Liver (tissue), 9 donors: Measurements from ENCODE around the gene FHL5. TPM values are rescaled to one million over a fixed set of nuclear protein-coding genes. Genes with fewer than 3 reads are reported as not detected.

ENCODE experiments used
- DNase-seq: peaks from one replicate; pipeline ENCODE4 v3.0.0-alpha.2; 2017; ENCODE audit warnings: low spot score
- H3K27ac ChIP-seq, 2 donors: one replicate each; pipeline ENCODE4 v1.7.0; 2013; ENCODE audit warnings: inconsistent platforms in 2 of 2, low read length in 2 of 2, control low read depth in 1 of 2, low read depth in 1 of 2, mild to moderate bottlenecking in 1 of 2
- H3K27me3 ChIP-seq, 4 donors: one replicate each; pipeline versions ENCODE4 v1.6.1 to v1.7.0; 2013; ENCODE audit warnings: low read length in 3 of 4, inconsistent platforms in 1 of 4, mild to moderate bottlenecking in 1 of 4, moderate library complexity in 1 of 4; ENCODE audit not compliant: control insufficient read depth in 4 of 4, insufficient read depth in 4 of 4
- H3K36me3 ChIP-seq, 4 donors: one replicate each; pipeline versions ENCODE4 v1.6.1 to v1.7.0; 2013; ENCODE audit warnings: low read length in 3 of 4, mild to moderate bottlenecking in 3 of 4, low read depth in 1 of 4, moderate library complexity in 1 of 4; ENCODE audit not compliant: control insufficient read depth in 4 of 4, insufficient read depth in 3 of 4
- H3K4me1 ChIP-seq, 4 donors: one replicate each; pipeline versions ENCODE4 v1.6.1 to v1.7.0; 2013; ENCODE audit warnings: low read length in 3 of 4, mild to moderate bottlenecking in 3 of 4, moderate library complexity in 1 of 4; ENCODE audit not compliant: control insufficient read depth in 4 of 4, insufficient read depth in 4 of 4
- H3K4me3 ChIP-seq, 3 donors: one replicate each; pipeline versions ENCODE4 v1.6.1 to v1.7.0; 2013; ENCODE audit warnings: low read length in 3 of 3, control low read depth in 1 of 3, low read depth in 1 of 3, mild to moderate bottlenecking in 1 of 3
- H3K9ac ChIP-seq, 2 donors: one replicate each; pipeline ENCODE4 v1.7.0; 2013; ENCODE audit warnings: low read length in 2 of 2, mild to moderate bottlenecking in 2 of 2, moderate library complexity in 2 of 2, control low read depth in 1 of 2, low read depth in 1 of 2
- H3K9me3 ChIP-seq, 4 donors: one replicate each; pipeline versions ENCODE4 v1.6.1 to v1.7.0; 2013; ENCODE audit warnings: low read length in 3 of 4; ENCODE audit not compliant: control insufficient read depth in 4 of 4
- EGR1 ChIP-seq, 2 donors: IDR thresholded peaks; 2 replicates each; pipeline ENCODE4 v1.6.1; 2016 to 2018; ENCODE audit warnings: antibody characterized with exemption in 2 of 2, low read depth in 2 of 2
- FOXA1 ChIP-seq: IDR thresholded peaks from 2 replicates; pipeline ENCODE4 v1.6.1; 2016; ENCODE audit warnings: antibody characterized with exemption
- FOXA2 ChIP-seq: IDR thresholded peaks from 2 replicates; pipeline ENCODE4 v1.6.1; 2016; ENCODE audit warnings: antibody characterized with exemption
- GABPA ChIP-seq, 2 donors: IDR thresholded peaks in 1 of 2; conservative IDR thresholded peaks in 1 of 2; 2 replicates each; pipeline ENCODE4 v1.6.1; 2016; ENCODE audit warnings: antibody characterized with exemption in 2 of 2, mild to moderate bottlenecking in 1 of 2, moderate library complexity in 1 of 2
- HNF4A ChIP-seq, 2 donors: conservative IDR thresholded peaks; 2 replicates each; pipeline ENCODE4 v1.6.1; 2016; ENCODE audit warnings: antibody characterized with exemption in 2 of 2, mild to moderate bottlenecking in 2 of 2
- HNF4G ChIP-seq: IDR thresholded peaks from 2 replicates; pipeline ENCODE4 v1.6.1; 2016; ENCODE audit warnings: antibody characterized with exemption
- JUND ChIP-seq, 2 donors: IDR thresholded peaks; 2 replicates each; pipeline ENCODE4 v1.6.1; 2016; ENCODE audit warnings: antibody characterized with exemption in 2 of 2
- NR2F2 ChIP-seq: IDR thresholded peaks from 2 replicates; pipeline ENCODE4 v1.6.1; 2016; ENCODE audit warnings: antibody characterized with exemption
- RAD21 ChIP-seq, 2 donors: IDR thresholded peaks; 2 replicates each; pipeline ENCODE4 v1.6.1; 2016; ENCODE audit warnings: antibody characterized with exemption in 2 of 2, mild to moderate bottlenecking in 2 of 2
- RXRA ChIP-seq, 2 donors: IDR thresholded peaks; 2 replicates each; pipeline ENCODE4 v1.6.1; 2017 to 2018; ENCODE audit warnings: antibody characterized with exemption in 2 of 2, mild to moderate bottlenecking in 1 of 2
- SP1 ChIP-seq: IDR thresholded peaks from 2 replicates; pipeline ENCODE4 v1.6.1; 2018; ENCODE audit warnings: antibody characterized with exemption, mild to moderate bottlenecking
- TAF1 ChIP-seq: conservative IDR thresholded peaks from 2 replicates; pipeline ENCODE4 v1.6.1; 2016; ENCODE audit warnings: antibody characterized with exemption, mild to moderate bottlenecking
- YY1 ChIP-seq: IDR thresholded peaks from 2 replicates; pipeline ENCODE4 v1.6.1; 2016; ENCODE audit warnings: antibody characterized with exemption, mild to moderate bottlenecking
- WGBS: extraction: QIAGEN DNeasy Blood & Tissue Kit; methylation state at CpG from one replicate; pipeline ENCODE4 v1.1.7; 2013; 5-methylcytosine and 5-hydroxymethylcytosine counted together
- polyA plus RNA-seq, 2 donors: library from polyadenylated mRNA; stranded (reverse) in 1 of 2; unstranded in 1 of 2; fragments of 200-250 nt in 1 of 2; fragments of >200 nt in 1 of 2; fragmentation: Nextera tagmentation in 1 of 2; extraction: Ambion mirVana in 1 of 2; gene quantifications; one replicate each; pipeline versions ENCODE4 v1.2.1 to v1.2.3, GENCODE V29; 2013 to 2015
- total RNA-seq, 2 donors: library from RNA; depleted of rRNA; stranded (reverse); fragments of >200 nt; gene quantifications; one replicate each; pipeline ENCODE4 v1.2.3, GENCODE V29; 2014
- TF ChIP-seq, protein P1 (sequence below): IDR thresholded peaks from 2 replicates; pipeline ENCODE4 v1.6.1; 2016; ENCODE audit warnings: antibody characterized with exemption, mild to moderate bottlenecking
- TF ChIP-seq, protein P2 (sequence below): fragments of 150-350 bp; IDR thresholded peaks from 2 replicates; pipeline ENCODE4 v1.5.1; 2017; ENCODE audit warnings: improper control_type of control experiment, low read depth, low read length; ENCODE audit not compliant: missing input control
- TF ChIP-seq, protein P3 (sequence below): IDR thresholded peaks from 2 replicates; pipeline ENCODE4 v1.6.1; 2016; ENCODE audit warnings: antibody characterized with exemption
- TF ChIP-seq, protein P4 (sequence below): IDR thresholded peaks from 2 replicates; pipeline ENCODE4 v1.6.1; 2016; ENCODE audit warnings: antibody characterized with exemption
- TF ChIP-seq, protein P5 (sequence below): IDR thresholded peaks from 2 replicates; pipeline ENCODE4 v1.6.1; 2016; ENCODE audit warnings: antibody characterized with exemption
- donor health status: healthy.
- donor health status: healthy.
- donor health status: healthy.
- donor health status: healthy.
- donor health status: healthy.

Gene FHL5
- total and polyA plus RNA-seq, 4 donors: 0.22 to 0.42 (median 0.33) TPM; not detected in 1

DNA sequence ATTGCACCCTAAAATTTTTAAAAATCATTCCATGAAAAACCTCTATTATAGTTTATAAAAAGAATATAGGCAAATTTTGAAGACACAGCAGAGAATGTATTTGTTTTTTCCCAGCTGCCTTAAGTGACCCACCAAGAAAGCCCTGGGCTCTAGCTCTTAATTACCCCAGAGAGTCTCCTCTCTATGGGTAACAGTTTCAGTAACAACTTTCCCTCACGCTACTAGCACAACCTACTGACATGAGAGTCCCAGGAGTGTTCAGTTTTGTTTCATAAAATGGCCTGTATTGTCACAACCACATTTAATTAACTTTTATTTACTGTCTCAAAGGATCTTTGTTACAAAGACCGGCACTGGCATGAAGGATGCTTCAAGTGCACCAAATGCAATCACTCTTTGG, 41.5 kb downstream of the FHL5 start:
- 79% methylated on average over 2 of the region's 2 CpGs for WGBS

DNA sequence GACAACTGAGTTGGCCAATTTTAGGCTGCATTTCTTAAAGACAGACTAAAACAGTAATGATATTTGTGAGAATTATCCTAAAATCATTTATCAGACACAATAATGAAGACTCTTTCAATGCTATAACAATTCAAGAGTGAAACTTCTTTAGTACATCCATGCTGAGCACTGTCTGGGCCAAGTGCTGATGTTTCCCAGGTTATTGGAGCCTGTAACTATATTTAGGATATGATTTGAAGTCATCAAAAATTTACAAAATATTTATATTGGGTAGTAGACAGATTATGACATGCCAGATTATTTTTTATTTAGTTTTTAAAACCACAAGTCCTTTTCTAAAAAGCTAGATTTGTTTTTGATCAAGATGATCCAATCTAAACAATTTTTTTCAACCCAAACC, 45.1 kb downstream of the FHL5 start:
- Histone ChIP-seq H3K36me3 (no peaks in the 10 kb centered on the region), H3K9ac (no peak overlapping the region), H3K27ac (no peak overlapping the region), H3K4me1 (no peaks in the 10 kb centered on the region), H3K4me3 (no peak overlapping the region), H3K27me3 (peaks cover 0 to 3% (median 0%) of the 10 kb centered on the region in 4 donors), H3K9me3 (no peaks in the 10 kb centered on the region)
- DNase-seq: no peak
- TF ChIP-seq, protein P1, sequence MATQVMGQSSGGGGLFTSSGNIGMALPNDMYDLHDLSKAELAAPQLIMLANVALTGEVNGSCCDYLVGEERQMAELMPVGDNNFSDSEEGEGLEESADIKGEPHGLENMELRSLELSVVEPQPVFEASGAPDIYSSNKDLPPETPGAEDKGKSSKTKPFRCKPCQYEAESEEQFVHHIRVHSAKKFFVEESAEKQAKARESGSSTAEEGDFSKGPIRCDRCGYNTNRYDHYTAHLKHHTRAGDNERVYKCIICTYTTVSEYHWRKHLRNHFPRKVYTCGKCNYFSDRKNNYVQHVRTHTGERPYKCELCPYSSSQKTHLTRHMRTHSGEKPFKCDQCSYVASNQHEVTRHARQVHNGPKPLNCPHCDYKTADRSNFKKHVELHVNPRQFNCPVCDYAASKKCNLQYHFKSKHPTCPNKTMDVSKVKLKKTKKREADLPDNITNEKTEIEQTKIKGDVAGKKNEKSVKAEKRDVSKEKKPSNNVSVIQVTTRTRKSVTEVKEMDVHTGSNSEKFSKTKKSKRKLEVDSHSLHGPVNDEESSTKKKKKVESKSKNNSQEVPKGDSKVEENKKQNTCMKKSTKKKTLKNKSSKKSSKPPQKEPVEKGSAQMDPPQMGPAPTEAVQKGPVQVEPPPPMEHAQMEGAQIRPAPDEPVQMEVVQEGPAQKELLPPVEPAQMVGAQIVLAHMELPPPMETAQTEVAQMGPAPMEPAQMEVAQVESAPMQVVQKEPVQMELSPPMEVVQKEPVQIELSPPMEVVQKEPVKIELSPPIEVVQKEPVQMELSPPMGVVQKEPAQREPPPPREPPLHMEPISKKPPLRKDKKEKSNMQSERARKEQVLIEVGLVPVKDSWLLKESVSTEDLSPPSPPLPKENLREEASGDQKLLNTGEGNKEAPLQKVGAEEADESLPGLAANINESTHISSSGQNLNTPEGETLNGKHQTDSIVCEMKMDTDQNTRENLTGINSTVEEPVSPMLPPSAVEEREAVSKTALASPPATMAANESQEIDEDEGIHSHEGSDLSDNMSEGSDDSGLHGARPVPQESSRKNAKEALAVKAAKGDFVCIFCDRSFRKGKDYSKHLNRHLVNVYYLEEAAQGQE: no peak
- no peak for TF ChIP-seq HNF4A (conservative IDR thresholded peaks at IDR 0.05)
- no peak for TF ChIP-seq GABPA (IDR thresholded peaks at IDR 0.05 in 1 of 2, conservative IDR thresholded peaks at IDR 0.05 in 1 of 2)
- TF ChIP-seq, protein P2, sequence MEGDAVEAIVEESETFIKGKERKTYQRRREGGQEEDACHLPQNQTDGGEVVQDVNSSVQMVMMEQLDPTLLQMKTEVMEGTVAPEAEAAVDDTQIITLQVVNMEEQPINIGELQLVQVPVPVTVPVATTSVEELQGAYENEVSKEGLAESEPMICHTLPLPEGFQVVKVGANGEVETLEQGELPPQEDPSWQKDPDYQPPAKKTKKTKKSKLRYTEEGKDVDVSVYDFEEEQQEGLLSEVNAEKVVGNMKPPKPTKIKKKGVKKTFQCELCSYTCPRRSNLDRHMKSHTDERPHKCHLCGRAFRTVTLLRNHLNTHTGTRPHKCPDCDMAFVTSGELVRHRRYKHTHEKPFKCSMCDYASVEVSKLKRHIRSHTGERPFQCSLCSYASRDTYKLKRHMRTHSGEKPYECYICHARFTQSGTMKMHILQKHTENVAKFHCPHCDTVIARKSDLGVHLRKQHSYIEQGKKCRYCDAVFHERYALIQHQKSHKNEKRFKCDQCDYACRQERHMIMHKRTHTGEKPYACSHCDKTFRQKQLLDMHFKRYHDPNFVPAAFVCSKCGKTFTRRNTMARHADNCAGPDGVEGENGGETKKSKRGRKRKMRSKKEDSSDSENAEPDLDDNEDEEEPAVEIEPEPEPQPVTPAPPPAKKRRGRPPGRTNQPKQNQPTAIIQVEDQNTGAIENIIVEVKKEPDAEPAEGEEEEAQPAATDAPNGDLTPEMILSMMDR: no peak
- TF ChIP-seq RAD21 (IDR thresholded peaks at IDR 0.05): no peak
- TF ChIP-seq HNF4G: no peak
- no peak for TF ChIP-seq SP1
- TF ChIP-seq, protein P3, sequence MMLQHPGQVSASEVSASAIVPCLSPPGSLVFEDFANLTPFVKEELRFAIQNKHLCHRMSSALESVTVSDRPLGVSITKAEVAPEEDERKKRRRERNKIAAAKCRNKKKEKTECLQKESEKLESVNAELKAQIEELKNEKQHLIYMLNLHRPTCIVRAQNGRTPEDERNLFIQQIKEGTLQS: no peak
- TF ChIP-seq EGR1 (IDR thresholded peaks at IDR 0.05; ENCODE audit: low read depth in 2 of 2): no peak
- TF ChIP-seq, protein P4, sequence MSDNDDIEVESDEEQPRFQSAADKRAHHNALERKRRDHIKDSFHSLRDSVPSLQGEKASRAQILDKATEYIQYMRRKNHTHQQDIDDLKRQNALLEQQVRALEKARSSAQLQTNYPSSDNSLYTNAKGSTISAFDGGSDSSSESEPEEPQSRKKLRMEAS: no peak
- TF ChIP-seq FOXA2: no peak
- TF ChIP-seq RXRA (IDR thresholded peaks at IDR 0.05): no peak
- TF ChIP-seq, protein P5, sequence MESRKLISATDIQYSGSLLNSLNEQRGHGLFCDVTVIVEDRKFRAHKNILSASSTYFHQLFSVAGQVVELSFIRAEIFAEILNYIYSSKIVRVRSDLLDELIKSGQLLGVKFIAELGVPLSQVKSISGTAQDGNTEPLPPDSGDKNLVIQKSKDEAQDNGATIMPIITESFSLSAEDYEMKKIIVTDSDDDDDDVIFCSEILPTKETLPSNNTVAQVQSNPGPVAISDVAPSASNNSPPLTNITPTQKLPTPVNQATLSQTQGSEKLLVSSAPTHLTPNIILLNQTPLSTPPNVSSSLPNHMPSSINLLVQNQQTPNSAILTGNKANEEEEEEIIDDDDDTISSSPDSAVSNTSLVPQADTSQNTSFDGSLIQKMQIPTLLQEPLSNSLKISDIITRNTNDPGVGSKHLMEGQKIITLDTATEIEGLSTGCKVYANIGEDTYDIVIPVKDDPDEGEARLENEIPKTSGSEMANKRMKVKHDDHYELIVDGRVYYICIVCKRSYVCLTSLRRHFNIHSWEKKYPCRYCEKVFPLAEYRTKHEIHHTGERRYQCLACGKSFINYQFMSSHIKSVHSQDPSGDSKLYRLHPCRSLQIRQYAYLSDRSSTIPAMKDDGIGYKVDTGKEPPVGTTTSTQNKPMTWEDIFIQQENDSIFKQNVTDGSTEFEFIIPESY: no peak
- no peak for TF ChIP-seq NR2F2

More for the DNA sequence above, 41.5 kb downstream of the FHL5 start:
- H3K9ac ChIP-seq: no peak overlapping the region
- H3K36me3 ChIP-seq: no peaks in the 10 kb centered on the region
- TF ChIP-seq TAF1 (no peak), YY1 (no peak), SP1 (no peak), FOXA2 (no peak), JUND (IDR thresholded peaks at IDR 0.05) (no peak), GABPA (IDR thresholded peaks at IDR 0.05 in 1 of 2, conservative IDR thresholded peaks at IDR 0.05 in 1 of 2) (no peak), EGR1 (IDR thresholded peaks at IDR 0.05; ENCODE audit: low read depth in 2 of 2) (no peak), FOXA1 (no peak)
- TF ChIP-seq, protein P3: no peak
- TF ChIP-seq, protein P5: no peak
- TF ChIP-seq, protein P2: no peak
- H3K27ac ChIP-seq: no peak overlapping the region
- DNase-seq: no peak
- no peaks in the 10 kb centered on the region for H3K27me3 ChIP-seq
- H3K9me3 ChIP-seq: no peaks in the 10 kb centered on the region
- no peaks in the 10 kb centered on the region for H3K4me1 ChIP-seq
- no peak overlapping the region for H3K4me3 ChIP-seq
